ENCODE results near the gene LRRC9.
"Not testable (repeated sequence)": the region's sequence is repeated elsewhere in the genome, so short reads cannot be mapped to it uniquely, and the experiment has no call there.

LRRC9 gene

DNA sequence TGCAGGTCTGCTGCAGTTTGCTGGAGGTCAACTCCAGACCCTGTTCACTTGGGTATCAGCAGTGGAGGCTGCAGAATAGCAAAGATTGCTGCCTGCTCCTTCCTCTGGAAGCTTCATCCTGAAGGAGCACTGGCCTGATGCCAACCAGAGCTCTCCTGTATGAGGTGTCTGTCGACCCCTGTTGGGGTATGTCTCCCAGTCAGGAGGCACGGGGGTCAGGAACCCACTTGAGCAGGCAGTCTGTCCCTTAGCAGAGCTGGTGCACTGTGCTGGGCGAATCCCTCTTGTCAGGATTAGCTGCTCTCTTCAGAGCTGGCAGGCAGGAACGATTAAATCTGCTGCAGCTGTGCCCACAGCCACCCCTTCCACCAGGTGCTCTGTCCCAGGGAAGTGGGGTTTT lies 37.9 kb downstream of the LRRC9 start:
- not testable (repeated sequence) for DNase-seq (ENCODE audit: low read depth)

DNA sequence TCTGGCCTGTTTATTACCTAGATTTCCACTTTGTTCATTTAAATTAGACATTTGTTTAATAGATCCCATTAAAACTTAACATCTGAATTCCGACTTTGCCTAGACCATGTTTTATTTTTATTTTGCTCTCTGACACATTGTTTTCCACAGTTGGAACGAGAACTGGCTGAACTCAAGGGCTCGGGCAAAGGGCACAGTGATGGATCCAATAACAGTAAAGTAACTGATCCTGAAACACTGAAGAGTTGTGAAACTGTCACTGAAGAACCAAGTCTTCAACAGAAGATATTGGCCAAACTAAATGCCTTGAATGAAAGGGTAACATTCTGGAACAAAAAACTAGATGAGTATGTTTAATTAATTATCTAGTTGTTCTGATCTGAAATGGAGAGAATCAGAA lies 39.7 kb downstream of the LRRC9 start:
- no peak for DNase-seq (ENCODE audit: low read depth)

DNA sequence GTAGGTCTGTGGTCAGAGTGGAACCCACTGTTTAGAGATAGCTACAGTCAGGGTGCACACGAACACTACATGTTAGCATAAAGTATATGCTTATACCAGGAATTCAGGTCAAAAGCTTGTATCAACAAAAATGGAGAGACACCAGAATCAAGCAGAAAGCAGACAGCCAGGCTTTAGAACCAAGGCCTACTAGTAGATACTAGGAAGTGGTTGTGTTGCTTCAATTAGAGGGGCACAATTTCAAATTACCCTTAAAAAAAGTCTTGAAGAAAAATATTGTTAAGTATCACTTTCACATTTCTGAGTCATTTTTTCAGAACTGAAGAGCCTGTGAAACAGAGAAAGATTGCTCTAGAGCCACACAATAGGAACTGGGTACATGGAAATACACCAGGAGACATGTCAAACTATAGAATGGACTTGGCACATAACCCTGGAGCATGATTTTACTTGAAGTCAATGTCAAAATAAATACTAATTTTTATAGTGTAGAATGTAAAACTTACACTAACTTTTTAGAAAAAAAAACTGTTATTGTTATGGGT lies 41.6 kb downstream of the LRRC9 start:
- DNase-seq (ENCODE audit: low read depth), result no peak

DNA sequence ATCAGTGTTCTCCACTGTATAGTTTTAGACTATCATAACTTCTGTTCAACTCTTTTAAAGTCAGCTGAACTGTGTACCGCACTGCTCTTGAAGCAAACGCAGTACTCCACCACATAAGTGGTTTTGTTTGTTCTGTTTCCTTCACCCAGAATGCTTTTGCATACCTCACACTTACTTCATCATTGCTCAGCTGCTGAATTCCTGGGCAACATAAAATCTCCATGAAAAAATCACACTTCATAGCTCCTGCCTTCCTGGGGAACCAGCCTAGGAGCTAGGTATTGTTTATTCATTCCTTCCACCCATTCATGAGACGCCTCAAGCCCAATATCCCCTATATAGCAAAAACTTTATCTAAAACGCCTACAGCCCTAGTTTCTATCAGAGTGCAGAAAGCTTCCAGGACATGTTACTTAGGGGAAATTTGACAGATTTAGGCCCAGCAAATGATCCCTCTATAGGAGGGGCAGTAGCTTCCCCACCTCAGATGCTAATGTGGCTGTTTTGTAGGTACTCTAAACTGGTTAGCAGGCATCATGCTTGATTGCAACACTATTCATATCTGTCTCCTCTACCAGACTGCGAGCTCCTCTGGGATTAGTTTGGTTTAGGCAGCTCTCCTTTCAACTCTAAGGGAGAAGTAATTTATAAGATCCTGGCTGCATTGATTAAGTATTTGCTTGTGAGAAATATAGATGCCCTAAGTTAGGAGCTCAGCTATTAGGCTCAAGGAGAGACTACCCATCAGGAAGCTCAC lies 44.5 kb downstream of the LRRC9 start:
- no peak for DNase-seq (ENCODE audit: low read depth)

DNA sequence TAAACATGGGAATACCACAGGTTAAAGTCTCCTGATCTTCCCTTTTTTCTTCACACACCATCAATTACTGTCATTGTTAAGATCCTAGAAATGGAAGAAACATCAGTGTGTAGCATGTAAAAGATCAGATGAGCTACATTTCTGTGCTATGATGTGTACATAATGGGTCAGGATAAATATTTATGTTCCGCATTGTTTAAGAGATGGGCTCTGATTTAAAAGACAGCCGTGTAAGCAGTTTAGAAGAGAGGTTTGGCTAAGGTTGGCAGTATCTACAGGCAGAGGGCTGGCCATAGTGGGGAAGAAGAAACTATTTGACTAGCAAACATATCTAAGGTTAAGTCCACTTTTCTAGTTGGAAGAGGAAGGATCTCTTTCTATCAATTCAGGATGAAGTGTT lies 49.4 kb downstream of the LRRC9 start:
- DNase-seq (ENCODE audit: low read depth), result no peak

DNA sequence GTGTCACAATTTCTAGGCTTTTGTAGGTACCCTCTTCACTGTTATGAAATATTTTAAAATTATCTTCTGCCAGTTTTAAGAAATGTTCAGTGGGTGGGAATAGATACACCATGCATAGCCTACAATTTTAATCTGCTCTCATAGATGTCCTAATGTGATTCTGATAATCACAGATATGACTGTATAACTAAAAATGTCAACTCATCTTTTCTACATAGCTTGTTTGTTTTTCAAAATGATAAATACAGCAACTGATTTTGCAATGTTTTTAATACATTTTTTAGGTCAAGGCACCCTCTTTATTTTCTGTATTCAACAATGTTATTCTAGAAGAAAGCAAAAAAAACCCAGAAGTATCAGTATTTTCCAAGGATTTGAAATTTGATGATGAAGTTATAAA lies 61.6 kb downstream of the LRRC9 start:
- DNase-seq (ENCODE audit: low read depth), result no peak

DNA sequence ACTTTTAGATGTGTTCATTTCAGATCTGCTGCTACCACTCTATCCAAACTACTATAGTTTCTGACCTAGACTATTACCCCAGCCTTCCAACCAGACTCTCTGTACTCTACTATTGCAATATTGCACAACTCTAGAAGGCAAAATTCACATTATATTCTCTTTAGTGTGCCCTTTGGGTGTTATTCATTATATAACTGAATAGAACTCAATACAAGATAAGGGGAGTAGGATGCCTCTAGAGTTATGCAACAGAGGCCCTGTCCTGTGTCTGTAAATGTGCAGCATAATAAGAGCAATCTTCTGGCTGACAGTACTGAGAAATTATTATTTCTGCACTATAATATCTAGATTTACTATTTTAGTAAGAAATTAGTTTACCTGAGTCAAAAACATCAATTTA lies 63.1 kb downstream of the LRRC9 start:
- no peak for DNase-seq (ENCODE audit: low read depth)

DNA sequence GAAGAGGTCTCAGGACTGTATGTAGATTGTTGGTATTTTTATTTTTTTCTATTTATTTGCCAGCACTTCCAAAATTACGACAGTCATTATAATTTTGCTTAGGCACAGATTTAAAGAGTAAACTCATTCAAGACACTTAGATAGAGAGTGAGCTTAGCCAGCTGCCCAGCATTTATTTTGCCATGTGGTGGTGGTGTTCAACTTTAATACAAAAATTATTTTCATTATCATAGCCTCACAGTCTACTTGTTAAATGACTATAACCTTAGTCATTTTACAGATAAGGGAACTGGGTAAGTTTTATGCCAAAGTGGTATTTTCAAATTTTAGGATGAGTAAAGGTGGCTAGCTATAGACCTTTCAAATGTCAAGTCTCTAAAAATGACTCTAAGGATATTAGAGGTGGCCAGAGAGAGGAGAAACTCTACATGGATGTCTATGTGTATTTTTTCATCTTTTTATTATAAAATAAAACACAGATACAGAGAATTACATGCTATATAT lies 66.7 kb downstream of the LRRC9 start:
- DNase-seq (ENCODE audit: low read depth), result no peak

DNA sequence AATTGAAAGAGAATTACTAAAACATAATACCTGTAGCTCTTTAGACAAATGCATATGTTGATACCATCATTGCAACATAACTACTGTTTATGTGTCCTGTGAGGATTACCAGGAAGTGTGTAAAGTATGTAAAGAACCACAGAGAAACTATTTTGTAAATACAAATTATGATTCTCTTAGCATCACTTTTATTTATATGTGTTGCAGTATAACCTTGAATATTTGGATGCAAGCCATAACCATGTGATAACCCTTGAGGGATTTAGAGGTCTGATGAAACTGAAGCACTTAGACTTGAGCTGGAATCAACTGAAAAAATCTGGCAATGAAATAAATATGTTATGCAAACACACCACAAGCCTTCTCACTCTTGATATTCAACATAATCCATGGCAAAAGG lies 77.5 kb downstream of the LRRC9 start:
- DNase-seq (ENCODE audit: low read depth), result no peak

DNA sequence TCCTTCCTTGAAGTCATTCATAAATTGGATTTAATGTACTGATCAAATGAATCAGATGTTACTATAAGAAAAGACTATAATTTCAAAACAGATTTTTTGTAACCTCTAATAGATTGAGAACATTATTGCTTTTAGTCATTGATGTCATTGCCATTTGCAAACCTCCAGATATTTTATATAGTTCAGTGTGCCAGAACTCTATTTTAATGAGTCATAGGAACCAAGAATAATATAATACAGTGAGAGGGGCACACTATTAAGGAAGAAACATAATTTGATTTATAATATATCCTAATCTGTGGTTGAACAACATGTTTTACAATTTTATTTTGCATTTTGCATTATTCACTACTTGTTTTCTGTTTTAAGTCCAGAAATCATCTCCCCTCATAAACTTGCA lies 78.0 kb downstream of the LRRC9 start:
- no peak for DNase-seq (ENCODE audit: low read depth)

DNA sequence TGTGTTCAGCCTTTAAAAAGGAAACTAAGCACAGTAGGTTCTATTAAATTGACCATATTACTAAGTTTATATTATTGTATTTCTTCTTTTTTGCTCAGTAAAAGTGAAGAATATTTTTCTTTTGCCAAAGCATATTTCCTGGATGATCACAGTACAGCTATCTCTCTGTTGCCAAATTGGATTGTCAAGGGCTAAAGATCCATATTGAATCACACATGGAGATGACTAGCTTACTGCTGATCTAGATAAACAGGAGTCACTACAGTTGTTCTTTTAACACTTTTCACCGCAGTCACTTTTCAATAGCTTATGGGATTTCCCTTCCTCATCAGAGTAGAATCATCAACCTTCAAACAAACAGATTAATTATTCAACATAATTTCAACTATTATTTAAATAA lies 78.6 kb downstream of the LRRC9 start:
- DNase-seq (ENCODE audit: low read depth), result no peak

DNA sequence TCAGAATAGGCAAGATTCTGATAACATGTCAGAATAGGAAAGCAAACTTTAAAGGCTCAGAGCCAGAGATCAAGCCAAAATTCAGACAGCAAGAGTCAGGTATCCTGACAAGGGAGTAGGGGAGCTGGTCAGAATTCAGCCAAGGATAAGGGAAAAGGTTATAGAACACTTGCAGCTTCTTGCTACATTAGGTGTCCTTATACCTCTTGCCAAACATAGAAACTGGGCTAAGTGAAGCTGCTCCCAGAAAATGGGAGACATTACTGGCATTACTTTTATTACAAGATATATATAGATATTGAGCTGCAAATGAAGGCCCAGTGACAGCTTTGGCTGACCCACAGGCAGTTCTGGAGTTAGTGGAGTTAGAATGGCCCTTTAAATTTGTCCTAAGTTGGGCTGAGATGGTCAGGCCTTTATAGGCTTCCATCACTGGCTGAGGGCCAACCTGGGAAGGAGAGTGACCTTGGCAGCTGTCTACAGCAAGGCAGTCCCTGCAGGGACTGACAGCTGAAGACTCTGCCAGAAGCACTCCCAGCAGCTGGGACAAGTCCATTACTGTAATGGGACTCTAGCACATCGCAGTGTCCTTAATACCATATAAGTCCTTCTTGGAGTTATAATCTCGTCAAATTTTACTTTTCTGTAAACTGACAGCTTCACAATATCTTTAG lies 83.0 kb downstream of the LRRC9 start:
- no peak for DNase-seq (ENCODE audit: low read depth)

DNA sequence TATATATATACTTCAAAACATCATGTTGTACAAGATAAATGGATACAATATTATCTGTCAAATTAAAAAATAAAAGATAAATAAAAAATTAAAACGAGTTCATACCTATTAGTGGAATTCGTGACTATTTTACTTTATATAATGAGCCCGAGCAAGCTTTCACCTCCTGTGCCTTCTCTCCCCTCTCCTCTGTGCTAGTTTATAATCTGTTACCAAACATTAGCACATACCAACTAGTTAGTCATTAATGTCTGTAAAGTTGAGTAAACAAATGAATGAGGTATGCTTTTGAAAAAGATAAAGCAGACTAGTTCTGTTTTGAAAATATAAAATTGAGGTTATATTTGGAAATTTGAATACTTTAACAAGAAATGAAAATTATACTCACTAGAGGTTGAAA lies 84.0 kb downstream of the LRRC9 start:
- DNase-seq (ENCODE audit: low read depth), result no peak

DNA sequence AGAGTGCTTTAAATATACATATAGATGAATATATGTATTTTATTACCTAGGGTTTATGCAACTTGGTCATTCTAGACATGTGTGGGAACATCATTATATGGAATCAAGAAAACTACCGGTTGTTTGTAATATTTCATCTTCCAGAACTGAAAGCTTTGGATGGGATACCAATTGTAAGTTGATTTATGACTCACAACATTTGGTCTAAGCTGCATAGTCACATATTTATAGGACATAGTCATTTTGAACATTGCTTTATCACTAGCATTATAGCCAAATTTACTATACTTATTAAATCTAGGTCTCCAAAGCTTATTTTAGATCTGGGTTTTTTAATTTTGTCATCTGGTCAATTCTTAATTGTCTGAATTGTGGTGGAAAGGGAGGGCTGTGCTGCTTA lies 88.1 kb downstream of the LRRC9 start:
- no peak for DNase-seq (ENCODE audit: low read depth)

DNA sequence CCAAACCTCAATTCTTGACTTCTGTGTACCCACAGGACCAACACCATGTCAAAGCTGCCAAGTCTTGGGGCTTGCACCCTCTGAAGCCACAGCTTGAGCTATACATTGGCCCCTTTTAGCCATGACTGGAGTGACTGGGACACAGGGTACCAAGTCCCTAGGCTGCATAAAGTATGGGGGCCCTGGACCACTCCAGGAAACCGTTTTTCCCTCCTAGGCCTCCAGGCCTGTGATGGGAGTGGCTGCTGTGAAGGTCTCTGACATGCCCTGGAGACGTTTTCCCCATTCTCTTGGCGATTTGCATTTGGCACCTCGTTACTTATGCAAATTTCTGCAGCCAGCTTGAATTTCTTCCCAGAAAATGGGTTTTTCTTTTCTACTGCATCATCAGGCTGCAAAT lies 90.3 kb downstream of the LRRC9 start:
- DNase-seq (ENCODE audit: low read depth), result not testable (repeated sequence)

DNA sequence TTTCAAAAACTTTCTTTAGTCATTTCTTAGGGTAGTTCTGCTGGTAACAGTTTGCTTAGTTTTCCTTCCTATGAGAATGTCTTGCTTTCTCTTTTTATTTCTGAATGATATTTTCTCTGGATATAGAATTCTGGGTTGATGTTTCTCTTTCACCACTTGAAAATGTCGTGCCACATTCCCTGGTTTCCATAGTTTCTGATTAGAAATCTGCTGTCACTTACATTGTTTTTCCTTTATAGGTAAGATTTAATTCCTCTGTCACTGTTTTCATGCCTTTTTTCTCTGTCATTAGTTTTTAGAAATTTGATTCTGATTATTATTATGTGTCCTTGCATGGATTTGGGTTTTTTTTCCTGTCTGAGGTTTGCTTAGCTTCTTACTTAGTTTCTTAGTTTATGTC lies 94.5 kb downstream of the LRRC9 start:
- no peak for DNase-seq (ENCODE audit: low read depth)

DNA sequence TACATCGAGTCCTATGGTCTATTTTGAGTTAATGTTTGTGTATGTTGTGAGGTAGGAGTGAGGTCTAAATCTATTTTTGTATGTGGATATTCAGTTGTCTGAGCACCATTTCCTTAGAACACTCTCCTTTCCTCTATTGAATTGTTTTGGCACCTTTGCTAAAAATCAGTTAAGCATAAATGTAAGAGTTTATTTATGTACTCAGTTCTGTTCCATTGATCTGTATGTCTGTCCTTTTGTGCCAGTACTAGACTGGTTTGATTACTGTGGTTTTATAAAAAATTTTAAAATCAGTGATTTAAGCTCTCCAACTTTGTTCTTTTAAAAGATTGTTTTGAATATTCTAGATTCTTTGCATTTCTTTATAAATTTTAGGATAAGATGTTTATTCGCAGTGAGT lies 101.7 kb downstream of the LRRC9 start:
- DNase-seq (ENCODE audit: low read depth), result no peak

DNA sequence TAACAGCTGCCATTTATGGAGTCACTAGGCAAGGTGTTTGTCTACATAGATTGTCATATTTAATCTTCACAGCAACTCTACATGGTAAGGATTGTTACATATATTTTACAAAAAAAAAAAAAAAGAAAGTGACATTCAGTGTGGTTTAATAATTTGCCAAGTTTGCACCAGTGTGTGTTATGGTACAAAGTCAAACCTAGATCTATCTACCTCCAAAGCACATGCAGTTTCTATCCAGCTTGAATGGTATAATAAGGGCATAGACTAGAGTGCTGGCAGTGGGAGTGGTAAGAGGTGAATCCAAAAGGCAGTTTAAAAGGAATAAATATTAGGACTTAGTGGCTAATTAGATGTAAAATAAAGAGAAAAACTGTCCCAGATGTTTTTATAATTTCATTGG lies 105.6 kb downstream of the LRRC9 start:
- DNase-seq (ENCODE audit: low read depth), result no peak

DNA sequence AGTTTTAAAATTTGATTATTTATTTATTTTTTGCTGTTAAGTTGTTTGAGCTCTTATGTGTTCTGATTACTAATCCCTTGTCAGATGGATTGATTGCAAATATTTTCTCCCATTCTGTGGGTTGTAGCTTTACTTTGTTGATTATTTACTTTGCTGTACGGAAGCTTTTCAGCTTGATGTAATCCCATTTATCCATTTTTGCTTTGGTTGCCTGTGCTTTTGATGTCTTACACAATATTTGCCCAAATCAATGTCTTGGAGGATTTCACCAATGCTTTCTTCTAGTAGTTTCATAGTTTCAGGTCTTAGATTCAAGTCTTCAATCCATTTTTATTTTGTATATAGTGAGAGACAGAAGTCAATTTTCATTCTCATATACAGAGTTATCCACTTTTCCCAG lies 115.2 kb downstream of the LRRC9 start:
- DNase-seq (ENCODE audit: low read depth), result no peak

DNA sequence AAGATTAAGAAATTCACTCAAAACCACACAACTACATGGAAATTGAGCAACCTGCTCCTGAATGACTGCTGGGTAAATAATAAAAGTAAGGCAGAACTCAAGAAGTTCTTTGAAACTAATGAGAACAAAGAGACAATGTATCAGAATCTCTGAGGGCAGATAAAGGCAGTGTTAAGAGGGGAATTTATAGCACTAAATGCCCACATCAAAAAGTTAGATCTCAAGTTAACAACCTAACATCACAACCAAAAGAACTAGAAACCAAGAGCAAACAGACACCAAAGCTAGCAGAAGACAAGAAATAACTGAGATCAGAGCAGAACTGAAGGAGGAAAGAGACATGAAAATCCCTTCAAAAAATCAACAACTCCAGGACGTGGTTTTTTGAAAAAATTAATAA lies 128.0 kb downstream of the LRRC9 start:
- DNase-seq (ENCODE audit: low read depth), result not testable (repeated sequence)

DNA sequence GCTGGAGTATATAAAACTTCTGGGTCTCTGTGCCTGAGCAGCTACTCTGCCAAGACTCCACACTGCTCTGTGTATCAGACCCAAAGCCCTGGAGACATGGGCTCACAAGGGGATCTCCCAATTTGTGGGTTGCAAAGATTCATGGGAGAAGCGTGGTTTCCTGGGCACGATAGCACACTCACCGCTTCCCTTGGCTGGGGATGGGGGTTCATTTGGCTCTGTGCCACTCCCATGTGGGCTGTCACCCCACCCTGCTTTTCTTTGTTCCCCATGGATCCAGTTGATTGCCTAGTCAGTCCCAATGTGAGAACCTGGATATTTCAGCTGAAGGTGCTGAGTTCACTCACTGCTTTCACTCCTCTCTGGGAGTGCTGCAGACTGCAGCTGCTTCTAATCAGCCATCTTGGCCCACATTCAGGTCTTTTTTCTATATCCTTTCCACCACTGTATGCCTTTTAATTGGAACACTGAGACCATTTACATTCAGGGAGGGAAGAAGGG lies 131.8 kb downstream of the LRRC9 start:
- no peak for DNase-seq (ENCODE audit: low read depth)

DNA sequence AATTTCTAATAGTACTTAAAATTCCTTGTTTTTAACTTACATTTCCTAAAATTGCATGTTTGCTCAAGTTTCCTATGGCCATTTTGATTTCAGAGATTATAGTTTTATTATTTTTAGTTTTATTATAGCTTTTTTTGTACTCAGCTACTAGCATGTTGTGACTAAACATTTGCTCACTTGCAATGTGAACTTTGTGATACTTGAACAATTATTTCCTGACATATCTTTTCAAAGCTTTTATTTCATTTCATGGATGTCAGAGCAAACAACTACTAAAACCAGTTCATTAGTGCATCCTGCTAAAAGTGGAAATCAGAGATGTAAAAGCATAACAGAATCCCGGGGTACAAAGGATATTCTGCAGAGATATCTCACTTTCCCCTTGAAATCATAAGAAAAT lies 138.1 kb downstream of the LRRC9 start:
- no peak for DNase-seq (ENCODE audit: low read depth)

DNA sequence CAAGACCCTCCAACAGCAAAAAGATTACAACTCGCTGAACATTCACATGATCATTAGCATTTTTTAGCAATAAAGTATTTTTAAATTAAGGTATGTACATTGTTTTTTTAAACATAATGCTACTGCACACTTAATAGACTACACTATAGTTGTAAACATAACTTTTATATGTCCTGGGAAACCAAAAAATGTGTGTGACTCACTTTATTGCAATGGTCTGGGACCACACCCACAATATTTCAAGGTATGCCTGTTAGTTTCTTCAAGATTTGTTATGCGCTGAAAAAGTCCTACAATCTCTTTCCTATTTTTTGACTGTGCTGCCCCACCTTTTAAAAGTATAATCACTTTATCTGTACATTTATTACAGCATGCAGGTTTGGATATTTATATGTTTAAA lies 141.4 kb downstream of the LRRC9 start:
- no peak for DNase-seq (ENCODE audit: low read depth)

Data from activated T-cell treated with anti-CD3 and anti-CD28 coated beads for 1 hour (primary cell).